Kidney tubule cell (primary cell): Measurements from ENCODE around the gene FOXK2.

Experiments used
- DNase-seq: peaks from one replicate; pipeline ENCODE4 v3.0.0-alpha.2; 2018; ENCODE audit warnings: low spot score

The FOXK2 gene

GRCh38 chr17:82609655-82610054 is 90.1 kb downstream of the FOXK2 start:
- DNase-seq: no peak

DNA sequence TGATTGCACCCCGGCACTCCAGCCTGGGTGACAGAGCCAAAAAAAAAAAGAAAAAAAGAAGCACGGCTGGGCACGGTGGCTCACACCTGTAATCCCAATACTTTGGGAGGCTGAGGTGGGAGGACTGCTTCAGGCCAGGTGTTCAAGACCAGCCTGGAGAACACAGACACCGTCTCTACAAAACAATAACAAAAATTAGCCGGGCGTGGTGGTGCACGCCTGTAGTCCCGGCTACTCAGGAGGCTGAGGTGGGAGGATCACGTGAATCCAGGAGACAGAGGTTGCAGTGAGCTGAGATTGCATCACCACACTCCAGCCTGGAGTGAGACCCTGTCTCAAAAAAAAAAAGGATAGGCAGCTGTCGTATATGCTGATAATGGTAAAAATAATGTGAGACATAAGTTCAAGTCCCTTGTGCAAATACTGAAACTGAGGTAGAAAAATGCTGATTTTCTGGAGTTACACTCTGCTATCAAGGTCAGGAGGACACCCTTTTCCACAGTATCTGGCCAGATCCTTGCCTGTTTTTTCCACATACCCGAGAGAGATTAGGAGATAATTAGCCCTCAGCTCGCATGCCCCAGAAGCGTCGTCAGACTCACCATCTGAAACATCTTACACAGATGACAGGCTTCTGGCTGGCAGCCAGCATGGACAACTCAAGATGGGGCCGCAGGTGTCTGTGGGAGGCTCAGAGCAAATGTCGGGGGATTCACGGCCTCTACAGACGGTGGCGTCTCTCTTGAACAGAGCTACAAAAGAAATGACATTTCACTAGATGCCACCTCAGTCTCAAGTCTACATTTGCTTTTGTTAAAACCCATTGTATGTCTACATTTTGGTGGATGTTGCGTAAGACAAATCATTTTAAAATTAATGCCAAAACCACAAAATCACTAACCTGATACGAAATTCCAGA is 91.9 kb downstream of the FOXK2 start:
- DNase-seq: peak; percentile 55

DNA sequence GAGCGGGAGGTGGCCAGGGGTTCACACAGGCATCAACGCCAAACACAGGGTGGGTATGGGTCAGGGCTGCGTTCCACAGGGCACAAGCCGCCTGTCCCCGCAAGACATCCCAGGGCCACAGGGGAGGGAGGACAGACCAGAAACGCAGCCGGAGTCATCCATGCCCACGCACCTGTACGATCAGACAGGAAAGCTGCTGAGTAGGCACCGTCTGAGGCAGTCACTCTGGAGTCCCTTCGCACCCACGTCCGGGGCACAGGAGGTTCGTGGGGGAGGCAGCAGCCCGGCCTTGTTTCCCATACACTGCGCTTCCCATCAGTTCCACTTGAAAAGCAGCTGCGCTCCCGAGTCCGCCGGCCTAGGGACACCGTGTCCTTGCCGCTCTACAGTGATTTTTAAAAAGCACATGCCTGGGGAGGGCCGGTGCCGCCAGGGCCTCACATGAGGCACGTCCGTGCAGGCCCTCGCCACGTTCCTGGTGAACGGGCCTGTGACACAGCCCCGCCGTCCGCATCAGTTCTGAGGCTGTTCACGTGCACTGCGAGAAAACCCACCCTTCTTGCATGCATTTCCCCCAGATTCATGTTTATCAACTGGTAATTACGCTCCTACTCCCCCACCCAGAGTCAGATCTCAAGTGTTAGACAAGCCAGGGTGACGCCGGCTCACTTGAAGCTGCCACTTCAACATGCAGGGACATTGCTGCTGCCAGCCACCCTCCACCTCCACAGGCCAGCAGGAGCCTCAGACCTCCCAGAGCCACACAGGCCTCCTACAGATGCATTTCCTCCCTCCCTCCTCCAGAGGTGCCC is 94.0 kb downstream of the FOXK2 start:
- peak; percentile 24 for DNase-seq

GRCh38 chr17:82614095-82614631 is 94.6 kb downstream of the FOXK2 start:
- no peak for DNase-seq

GRCh38 chr17:82615084-82616020 is 95.8 kb downstream of the FOXK2 start:
- DNase-seq: no peak

DNA sequence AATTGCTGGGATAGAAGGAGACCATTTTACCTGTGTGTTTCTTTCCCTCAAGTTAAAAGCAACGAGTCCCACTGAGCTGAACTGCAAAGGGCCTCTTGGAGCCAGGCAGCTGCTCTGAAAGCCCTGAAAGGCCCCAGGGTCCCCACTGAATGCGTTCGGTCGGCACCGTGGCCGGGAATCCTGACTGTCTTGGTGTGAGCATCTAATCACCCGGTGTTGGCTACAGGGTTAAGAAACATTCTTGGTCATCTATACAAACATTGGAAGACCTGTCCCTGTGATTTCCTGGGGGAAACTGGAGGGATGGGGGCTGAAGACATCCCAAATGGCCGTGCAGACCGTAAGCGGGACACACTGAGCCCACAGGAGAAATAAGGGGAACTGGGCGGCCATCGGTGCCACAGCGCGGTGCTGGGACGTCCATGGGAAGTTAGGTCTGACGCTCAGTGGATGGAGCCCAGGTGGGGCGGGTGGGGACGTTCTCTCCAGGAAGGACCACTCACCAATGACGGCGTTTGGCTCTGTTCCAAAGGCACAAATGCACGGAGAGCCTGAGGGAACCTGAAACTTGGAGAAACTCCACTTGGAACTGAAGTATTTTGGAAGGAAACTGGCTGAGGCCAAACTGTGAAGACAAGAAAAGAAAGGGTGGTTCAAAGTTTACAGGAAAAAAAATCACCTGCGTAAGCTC is 96.6 kb downstream of the FOXK2 start:
- DNase-seq: no peak

DNA sequence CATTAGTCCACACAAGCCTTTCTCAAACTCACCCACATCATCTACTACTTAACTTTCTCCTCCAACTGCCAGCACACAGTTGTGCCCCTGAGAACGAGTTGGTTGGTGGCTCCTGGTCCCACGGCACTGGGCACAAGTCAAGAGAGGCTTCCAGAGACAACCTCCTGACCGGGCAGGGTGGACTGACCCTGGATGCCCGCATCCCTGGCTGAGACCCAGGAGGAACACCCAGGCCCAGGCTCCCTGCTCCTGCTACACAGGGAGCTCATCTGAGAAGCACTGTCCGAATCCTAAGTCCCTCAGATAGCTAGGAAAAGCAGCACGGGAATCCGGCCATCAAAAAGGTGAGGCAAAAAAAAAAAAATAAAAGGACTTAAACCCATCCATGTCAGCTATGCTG is 99.7 kb downstream of the FOXK2 start:
- no peak for DNase-seq

DNA sequence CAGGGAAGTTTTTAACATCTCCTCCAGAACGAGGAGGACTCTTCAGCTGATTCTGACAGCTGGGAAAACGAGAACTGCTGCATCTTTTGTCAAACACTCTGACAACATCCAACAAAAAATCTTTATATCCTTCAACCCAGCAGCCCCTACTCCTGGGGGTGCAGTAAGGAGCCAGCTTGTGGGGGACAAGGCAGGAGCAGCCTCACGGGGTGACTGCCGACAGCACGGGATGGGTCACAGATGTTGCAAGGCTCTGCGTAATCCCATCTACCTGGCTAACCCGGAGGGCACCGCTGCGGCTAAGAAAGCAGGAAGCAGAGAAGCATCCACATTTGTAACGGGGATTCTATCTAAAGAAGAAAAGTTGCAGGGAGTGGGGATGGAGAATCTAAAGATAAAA is 100.1 kb downstream of the FOXK2 start:
- no peak for DNase-seq

GRCh38 chr17:82623707-82624106 is 104.2 kb downstream of the FOXK2 start:
- no peak for DNase-seq

DNA sequence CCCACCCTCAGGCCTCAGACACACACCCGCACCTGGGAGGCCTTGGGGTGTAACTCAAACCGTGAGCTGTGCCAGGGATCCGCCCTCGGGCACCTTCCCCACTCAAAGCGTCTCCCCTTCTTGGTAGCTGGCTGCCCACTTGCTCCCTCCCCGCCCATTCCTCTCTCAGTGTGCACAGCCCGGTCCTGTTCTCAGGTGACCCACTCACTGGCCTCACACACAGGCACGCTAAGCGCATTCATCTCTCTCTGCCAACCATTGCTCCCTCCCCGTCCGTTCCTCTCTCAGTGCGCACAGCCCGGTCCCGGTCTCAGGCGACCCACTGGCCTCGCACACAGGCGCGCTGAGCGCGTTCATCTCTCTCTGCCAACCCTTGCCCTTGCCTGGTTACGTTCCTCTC is 107.9 kb downstream of the FOXK2 start:
- no peak for DNase-seq

- DNase-seq: no peak
Observed at GRCh38 chr17:82629748-82630147, 110.2 kb downstream of the FOXK2 start.

GRCh38 chr17:82630212-82630611 is 110.7 kb downstream of the FOXK2 start:
- no peak for DNase-seq

GRCh38 chr17:82631544-82631943 is 112.0 kb downstream of the FOXK2 start:
- DNase-seq: no peak

DNA sequence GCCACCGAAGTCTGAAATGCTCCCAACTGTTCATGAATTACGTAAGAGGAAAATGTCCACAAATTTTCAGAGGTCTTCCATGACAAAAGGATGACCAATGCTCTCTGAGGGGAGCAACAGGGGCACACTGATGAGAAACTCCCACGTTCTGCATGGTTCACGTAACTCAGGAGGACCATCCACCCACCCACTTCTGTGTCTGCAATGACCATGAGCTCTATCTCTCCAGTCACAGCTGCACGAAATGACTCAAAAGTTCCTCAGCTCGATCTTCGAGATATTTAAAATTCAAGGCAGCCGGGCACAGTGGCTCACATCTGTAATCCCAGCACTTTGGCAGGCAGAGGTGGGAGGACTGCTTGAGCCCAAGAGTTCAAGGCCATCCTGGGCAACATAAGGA is 112.9 kb downstream of the FOXK2 start:
- no peak for DNase-seq

GRCh38 chr17:82633343-82633742 is 113.8 kb downstream of the FOXK2 start:
- no peak for DNase-seq

GRCh38 chr17:82636626-82637598 is 117.4 kb downstream of the FOXK2 start:
- DNase-seq: peak; percentile 45

DNA sequence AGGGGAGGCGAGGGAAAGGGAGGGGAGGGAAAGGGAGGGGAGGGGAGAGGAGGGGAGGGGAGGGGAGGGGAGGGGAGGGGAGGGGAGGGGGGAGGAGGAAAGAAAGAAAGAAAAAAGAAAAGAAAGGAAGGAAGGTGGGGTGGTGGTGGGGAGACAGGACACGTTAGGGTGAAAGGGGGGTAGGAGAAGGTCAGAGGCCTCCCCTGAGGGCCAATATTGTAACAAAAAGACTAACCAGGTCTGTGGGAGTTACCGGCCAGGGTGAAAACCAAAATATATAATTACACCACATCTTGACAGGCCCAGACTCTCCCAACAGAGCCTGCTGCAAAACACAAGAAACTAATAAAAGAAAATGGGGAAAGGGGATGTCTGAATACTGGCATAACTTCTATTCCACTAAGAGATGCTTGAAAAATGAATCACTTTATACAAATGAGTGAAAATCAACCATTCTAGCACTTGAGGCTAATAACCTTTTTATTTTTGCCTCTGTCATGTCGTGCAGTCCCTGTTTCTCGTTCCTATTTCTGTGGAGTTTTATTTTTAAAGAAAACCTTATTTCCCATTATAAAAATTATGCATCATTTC is 118.7 kb downstream of the FOXK2 start:
- no peak for DNase-seq

DNA sequence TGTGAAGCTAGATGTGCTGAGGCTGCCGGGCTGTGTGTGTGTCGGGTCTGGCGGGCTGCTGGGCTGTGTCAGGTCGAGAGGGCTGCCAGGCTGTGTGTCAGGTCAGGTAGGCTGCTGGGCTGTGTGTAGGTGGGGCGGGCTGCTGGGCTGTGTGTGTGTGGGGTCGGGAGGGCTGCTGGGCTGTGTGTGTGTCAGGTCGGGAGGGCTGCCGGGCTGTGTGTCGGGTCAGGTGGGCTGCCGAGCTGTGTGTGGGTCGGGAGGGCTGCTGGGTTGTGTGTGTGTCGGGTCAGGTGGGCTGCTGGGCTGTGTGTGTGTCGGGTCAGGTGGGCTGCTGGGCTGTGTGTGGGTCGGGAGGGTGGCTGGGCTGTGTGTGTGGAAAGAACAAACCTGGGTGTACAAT is 120.1 kb downstream of the FOXK2 start:
- no peak for DNase-seq

DNA sequence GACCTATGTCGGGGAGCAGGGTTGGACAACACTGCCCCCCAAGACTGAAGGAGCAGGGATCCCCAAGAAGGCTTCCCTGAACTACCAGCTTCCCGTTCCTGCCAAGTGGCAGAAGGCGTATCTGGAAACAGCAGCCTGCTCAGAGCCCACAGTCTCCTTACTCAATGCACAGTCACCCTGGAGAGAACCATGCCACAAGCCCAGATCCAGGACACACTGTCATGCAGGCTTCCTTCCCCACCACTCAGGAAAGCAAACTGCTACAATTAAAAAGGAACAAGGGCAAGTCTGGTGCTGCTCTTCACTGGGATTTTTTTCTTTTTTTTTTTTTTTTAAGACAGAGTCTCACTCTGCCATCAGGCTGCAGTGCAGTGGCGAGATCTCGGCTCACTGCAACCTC is 120.5 kb downstream of the FOXK2 start:
- no peak for DNase-seq

GRCh38 chr17:82642022-82642421 is 122.5 kb downstream of the FOXK2 start:
- DNase-seq: no peak
